GM23248 (cell line): ENCODE data around the gene ZKSCAN1. TPM values are rescaled to one million over a fixed set of nuclear protein-coding genes. Genes with fewer than 3 reads are reported as not detected.

ENCODE experiments used
- DNase-seq: peaks from one replicate; pipeline ENCODE4 v3.0.0-alpha.2; 2015
- H2AFZ ChIP-seq: fragments of 200-600 bp; sonication (generic); 2 replicates; pipeline ENCODE4 v1.6.1; 2016; ENCODE audit warnings: antibody characterized with exemption
- H3F3A ChIP-seq: fragments of 200-600 bp; sonication (generic); 2 replicates; pipeline ENCODE4 v1.6.1; 2016; ENCODE audit warnings: mild to moderate bottlenecking, antibody characterized with exemption, mixed run types; ENCODE audit not compliant: insufficient read depth
- H3K27ac ChIP-seq: fragments of 200-600 bp; sonication (generic); 2 replicates; pipeline ENCODE4 v1.5.1; 2016; ENCODE audit warnings: mild to moderate bottlenecking
- H3K27me3 ChIP-seq: fragments of 200-600 bp; sonication (generic); replicated peaks from 2 replicates; pipeline ENCODE4 v1.6.1; 2016; ENCODE audit warnings: mild to moderate bottlenecking; ENCODE audit not compliant: insufficient read depth
- H3K36me3 ChIP-seq: fragments of 200-600 bp; sonication (generic); 2 replicates; pipeline ENCODE4 v1.6.1; 2016; ENCODE audit warnings: low read depth, mild to moderate bottlenecking
- H3K4me1 ChIP-seq: fragments of 200-600 bp; sonication (generic); 2 replicates; pipeline ENCODE4 v1.6.1; 2016; ENCODE audit warnings: mild to moderate bottlenecking; ENCODE audit not compliant: insufficient read depth
- H3K4me2 ChIP-seq: fragments of 200-600 bp; sonication (generic); one replicate; pipeline ENCODE4 v1.6.1; 2016; ENCODE audit warnings: mild to moderate bottlenecking; ENCODE audit not compliant: unreplicated experiment
- H3K4me3 ChIP-seq: fragments of 200-600 bp; sonication (generic); 2 replicates; pipeline ENCODE4 v1.5.1; 2016; ENCODE audit warnings: mild to moderate bottlenecking
- H3K79me2 ChIP-seq: fragments of 200-600 bp; sonication (generic); 2 replicates; pipeline ENCODE4 v1.6.1; 2016; ENCODE audit warnings: mild to moderate bottlenecking; ENCODE audit not compliant: insufficient read depth
- H3K9ac ChIP-seq: fragments of 200-600 bp; sonication (generic); 2 replicates; pipeline ENCODE4 v1.6.1; 2016; ENCODE audit warnings: mild to moderate bottlenecking
- H3K9me2 ChIP-seq: fragments of 200-600 bp; sonication (generic); 2 replicates; pipeline ENCODE4 v1.6.1; 2016; ENCODE audit warnings: mixed run types, mild to moderate bottlenecking, moderate library complexity; ENCODE audit not compliant: insufficient read depth
- H3K9me3 ChIP-seq: fragments of 200-600 bp; sonication (generic); one replicate; pipeline ENCODE4 v1.6.1; 2017; ENCODE audit warnings: low read depth
- H4K20me1 ChIP-seq: fragments of 200-600 bp; sonication (generic); 2 replicates; pipeline ENCODE4 v1.6.0; 2016; ENCODE audit not compliant: insufficient read depth
- EZH2 ChIP-seq: fragments of 200-600 bp; sonication (generic); IDR thresholded peaks from 2 replicates; pipeline ENCODE4 v1.6.1; 2018; ENCODE audit warnings: antibody characterized with exemption, mild to moderate bottlenecking; ENCODE audit not compliant: insufficient read depth, poor library complexity, severe bottlenecking
- EZH2phosphoT487 ChIP-seq: fragments of 200-600 bp; sonication (generic); IDR thresholded peaks from 2 replicates; pipeline ENCODE4 v1.6.1; 2018; ENCODE audit warnings: antibody characterized with exemption, moderate library complexity, mild to moderate bottlenecking, low read depth; ENCODE audit not compliant: insufficient read depth
- WGBS, 2 experiments: methylation state at CpG; one replicate each; pipeline ENCODE4 v1.1.6; 2015 to 2017; ENCODE audit warnings: low lambda C conversion rate in 2 of 2, low coverage in 1 of 2; ENCODE audit errors: missing lambda C conversion rate in 2 of 2; 5-methylcytosine and 5-hydroxymethylcytosine counted together
- in situ Hi-C: fragments of 300-500 bp; cut with MboI; formaldehyde crosslinking; loops from 2 replicates; pipeline ENCODE4 v1.15.0; 2020
- polyA plus RNA-seq: library from polyadenylated mRNA; unstranded; fragments of >200 nt; fragmentation: Nextera tagmentation; extraction: Ambion mirVana; gene quantifications from 2 replicates; pipeline ENCODE4 v1.2.1, GENCODE V29; 2016
- total RNA-seq: library from RNA; depleted of rRNA; stranded (reverse); fragments of >200 nt; shearing (Covaris generic); gene quantifications from 2 replicates; pipeline ENCODE4 v1.2.3, GENCODE V29; 2014

The ZKSCAN1 gene
- total and polyA plus RNA-seq, 2 experiments from 2014 or later, result 21.9 to 33.7 TPM

DNA sequence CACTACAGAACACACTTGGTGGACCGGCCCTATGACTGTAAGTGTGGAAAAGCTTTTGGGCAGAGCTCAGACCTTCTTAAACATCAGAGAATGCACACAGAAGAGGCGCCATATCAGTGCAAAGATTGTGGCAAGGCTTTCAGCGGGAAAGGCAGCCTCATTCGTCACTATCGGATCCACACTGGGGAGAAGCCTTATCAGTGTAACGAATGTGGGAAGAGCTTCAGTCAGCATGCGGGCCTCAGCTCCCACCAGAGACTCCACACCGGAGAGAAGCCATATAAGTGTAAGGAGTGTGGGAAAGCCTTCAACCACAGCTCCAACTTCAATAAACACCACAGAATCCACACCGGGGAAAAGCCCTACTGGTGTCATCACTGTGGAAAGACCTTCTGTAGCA, 48.8 kb downstream of the ZKSCAN1 start:
- no peaks in the 10 kb centered on the region for H4K20me1 ChIP-seq
- H3K9me3 ChIP-seq, result no peaks in the 10 kb centered on the region
- peaks cover 18% of the 10 kb centered on the region; the same call in 1 of the 2 replicates for H3F3A ChIP-seq
- H3K9ac ChIP-seq, result no peak overlapping the region
- 0 out of 2 replicates have a peak, but pooled peaks cover 7% of the 10 kb centered on the region for H3K4me1 ChIP-seq
- no peaks in the 10 kb centered on the region for H3K79me2 ChIP-seq
- H2AFZ ChIP-seq, result no peak overlapping the region
- 89 to 90% methylated on average over 9 of the region's 9 CpGs for WGBS, 2 experiments
- H3K27ac ChIP-seq, result no peak overlapping the region
- no peak overlapping the region for H3K4me3 ChIP-seq
- in situ Hi-C loops, result no loop called here
- H3K27me3 ChIP-seq, result no peaks in the 10 kb centered on the region
- H3K9me2 ChIP-seq, result no peaks in the 10 kb centered on the region
- H3K36me3 ChIP-seq, result no peaks in the 10 kb centered on the region
- no peak overlapping the region for H3K4me2 ChIP-seq
- TF ChIP-seq EZH2phosphoT487, result no peak
- no peak for DNase-seq

- Histone ChIP-seq H2AFZ (no peak overlapping the region), H3K4me2 (no peak overlapping the region), H3K27ac (peak overlapping the region; percentile 27; the same call in 1 of the 2 replicates), H3K36me3 (peaks cover 9% of the 10 kb centered on the region), H3K9ac (no peak overlapping the region), H3K4me3 (no peak overlapping the region), H3K9me3 (no peaks in the 10 kb centered on the region), H3F3A (peaks cover 18% of the 10 kb centered on the region; the same call in 1 of the 2 replicates), H3K27me3 (no peaks in the 10 kb centered on the region), H3K79me2 (no peaks in the 10 kb centered on the region), H4K20me1 (no peaks in the 10 kb centered on the region), H3K9me2 (no peaks in the 10 kb centered on the region), H3K4me1 (0 out of 2 replicates have a peak, but pooled peaks cover 7% of the 10 kb centered on the region)
- DNase-seq, result peak; percentile 49
- TF ChIP-seq EZH2 (no peak), EZH2phosphoT487 (no peak)
- in situ Hi-C loops, result no loop called here
- 32 to 42% methylated on average over 8 of the region's 8 CpGs for WGBS, 2 experiments
Measured at GRCh38 chr7:100065452-100066186, 50.2 kb downstream of the ZKSCAN1 start.

DNA sequence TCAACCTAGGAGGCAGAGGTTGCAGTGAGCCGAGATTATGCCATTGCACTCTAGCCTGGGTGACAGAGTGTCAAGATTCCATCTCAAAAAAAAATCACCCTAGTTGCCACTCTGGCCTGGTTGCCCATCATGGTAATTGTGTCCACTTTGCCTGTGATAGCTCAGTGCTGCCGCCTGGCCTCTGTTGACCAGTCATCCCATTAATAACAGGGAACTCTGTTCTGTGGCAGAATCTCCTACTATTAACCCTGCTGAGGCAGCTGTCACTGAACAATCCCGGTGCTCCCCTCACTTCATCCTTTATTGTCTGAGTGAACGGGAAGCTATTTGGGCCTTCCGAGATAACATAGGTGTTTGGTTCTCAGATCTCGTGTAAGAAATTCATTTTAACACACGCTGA, 51.6 kb downstream of the ZKSCAN1 start:
- TF ChIP-seq EZH2, result no peak
- no peak for TF ChIP-seq EZH2phosphoT487
- Histone ChIP-seq H3K4me2 (no peak overlapping the region), H3K4me3 (no peak overlapping the region), H3K27me3 (no peaks in the 10 kb centered on the region), H3K36me3 (peaks cover 23% of the 10 kb centered on the region), H3K9me3 (peaks cover 2% of the 10 kb centered on the region), H3K9ac (no peak overlapping the region), H3K9me2 (no peaks in the 10 kb centered on the region), H3F3A (peaks cover 18% of the 10 kb centered on the region; the same call in 1 of the 2 replicates), H4K20me1 (no peaks in the 10 kb centered on the region), H3K4me1 (0 out of 2 replicates have a peak, but pooled peaks cover 7% of the 10 kb centered on the region), H3K79me2 (peaks cover 5% of the 10 kb centered on the region; the same call in 1 of the 2 replicates), H3K27ac (no peak overlapping the region), H2AFZ (no peak overlapping the region)
- DNase-seq, result no peak
- 87 to 89% methylated on average over 7 of the region's 7 CpGs for WGBS, 2 experiments
- in situ Hi-C loops, result no loop called here

- no peak for DNase-seq
- TF ChIP-seq EZH2phosphoT487, result no peak
- TF ChIP-seq EZH2, result no peak
- Histone ChIP-seq H3K36me3 (peaks cover 53% of the 10 kb centered on the region), H2AFZ (no peak overlapping the region), H4K20me1 (no peaks in the 10 kb centered on the region), H3K4me1 (0 out of 2 replicates have a peak, but pooled peaks cover 7% of the 10 kb centered on the region), H3F3A (peaks cover 18% of the 10 kb centered on the region; the same call in 1 of the 2 replicates), H3K79me2 (peaks cover 11% of the 10 kb centered on the region; the same call in 1 of the 2 replicates), H3K4me2 (no peak overlapping the region), H3K4me3 (no peak overlapping the region), H3K27me3 (no peaks in the 10 kb centered on the region), H3K9ac (no peak overlapping the region), H3K9me2 (no peaks in the 10 kb centered on the region), H3K27ac (no peak overlapping the region), H3K9me3 (peaks cover 4% of the 10 kb centered on the region)
- in situ Hi-C loops, result no loop called here
- 90 to 94% methylated on average over 5 of the region's 5 CpGs for WGBS, 2 experiments
Measured at GRCh38 chr7:100069991-100070390, 54.6 kb downstream of the ZKSCAN1 start.
